HepG2 (cell line): Measurements from ENCODE around the gene SLC35B2. TPM values are rescaled to one million over a fixed set of nuclear protein-coding genes. Genes with fewer than 3 reads are reported as not detected.

Experiments
- CBX2 ChIP-seq, 2 experiments: fragments of 200-600 bp in 1 of 2; sonication (generic); formaldehyde crosslinking in 1 of 2; IDR thresholded peaks; 2 replicates each; pipeline versions ENCODE4 v1.7.0 to v1.8.1; 2018 to 2022; ENCODE audit warnings: low read depth in 2 of 2, low read length in 1 of 2, mild to moderate bottlenecking in 1 of 2, missing genetic modification reagents in 1 of 2
- CSRNP1 ChIP-seq: sonication (generic); formaldehyde crosslinking; IDR thresholded peaks from 2 replicates; pipeline ENCODE4 v1.8.1; 2023; ENCODE audit warnings: mild to moderate bottlenecking, missing genetic modification reagents
- DPF2 ChIP-seq: sonication (generic); formaldehyde crosslinking; IDR thresholded peaks from 2 replicates; pipeline ENCODE4 v1.4.0; 2020; ENCODE audit warnings: mild to moderate bottlenecking, low read depth, missing genetic modification reagents, borderline replicate concordance
- FOXP1 ChIP-seq, 2 experiments: fragments of 450-650 bp in 1 of 2; IDR thresholded peaks; 2 replicates each; pipeline ENCODE4 v1.6.1; 2017 to 2018; ENCODE audit warnings: antibody characterized with exemption in 1 of 2
- GRHL1 ChIP-seq: sonication (generic); formaldehyde crosslinking; conservative IDR thresholded peaks from 2 replicates; pipeline ENCODE4 v1.8.0; 2022; ENCODE audit warnings: missing genetic modification reagents
- HMG20A ChIP-seq: IDR thresholded peaks from 2 replicates; pipeline ENCODE4 v1.6.1; 2016; ENCODE audit warnings: borderline replicate concordance
- KDM6A ChIP-seq: IDR thresholded peaks from 2 replicates; pipeline ENCODE4 v1.6.1; 2016; ENCODE audit warnings: low read depth
- MAX ChIP-seq: IDR thresholded peaks from 2 replicates; pipeline ENCODE4 v1.6.1; 2012; ENCODE audit warnings: inconsistent platforms
- MIXL1 ChIP-seq: IDR thresholded peaks from 2 replicates; pipeline ENCODE4 v1.6.1; 2016
- MTF1 ChIP-seq: sonication (generic); formaldehyde crosslinking; IDR thresholded peaks from 2 replicates; pipeline ENCODE4 v1.5.0; 2020; ENCODE audit warnings: missing genetic modification reagents
- ZHX2 ChIP-seq, 2 experiments: sonication (generic) in 1 of 2; formaldehyde crosslinking in 1 of 2; IDR thresholded peaks; 2 replicates each; pipeline versions ENCODE4 v1.6.1 to v1.9.0; 2014 to 2022; ENCODE audit warnings: antibody characterized with exemption in 1 of 2, borderline replicate concordance in 1 of 2, inconsistent platforms in 1 of 2, low read depth in 1 of 2, missing genetic modification reagents in 1 of 2
- ZNF224 ChIP-seq: sonication (generic); formaldehyde crosslinking; IDR thresholded peaks from 2 replicates; pipeline ENCODE4 v1.5.0; 2020; ENCODE audit warnings: mild to moderate bottlenecking, missing genetic modification reagents
- ZNF546 ChIP-seq: sonication (generic); formaldehyde crosslinking; conservative IDR thresholded peaks from 2 replicates; pipeline ENCODE4 v1.8.1; 2023; ENCODE audit warnings: mild to moderate bottlenecking, missing genetic modification reagents
- ZNF557 ChIP-seq: sonication (generic); formaldehyde crosslinking; IDR thresholded peaks from 2 replicates; pipeline ENCODE4 v1.4.0; 2020; ENCODE audit warnings: missing genetic modification reagents
- ZNF563 ChIP-seq: sonication (generic); formaldehyde crosslinking; IDR thresholded peaks from 2 replicates; pipeline ENCODE4 v1.8.0; 2022; ENCODE audit warnings: mild to moderate bottlenecking, moderate library complexity, missing genetic modification reagents
- ZNF607 ChIP-seq: sonication (generic); formaldehyde crosslinking; IDR thresholded peaks from 2 replicates; pipeline ENCODE4 v1.5.1; 2020; ENCODE audit warnings: missing genetic modification reagents, mild to moderate bottlenecking, borderline replicate concordance
- ZSCAN31 ChIP-seq: sonication (generic); formaldehyde crosslinking; IDR thresholded peaks from 2 replicates; pipeline ENCODE4 v1.5.0; 2020; ENCODE audit warnings: low read depth, mild to moderate bottlenecking, missing genetic modification reagents
- polyA plus RNA-seq, 8 experiments: library from polyadenylated mRNA; depleted of rRNA in 3 of 8; stranded (reverse) in 7 of 8; unstranded in 1 of 8; fragments of >200 nt; fragmentation: Illumina TruSeq in 4 of 8; extraction: Trizol in 4 of 8; gene quantifications; 2 replicates each; pipeline versions ENCODE4 v1.2.1 to v1.2.3, GENCODE V29; 2011 to 2016; ENCODE audit warnings: low read depth in 4 of 8, missing spikeins in 1 of 8, mixed read lengths in 1 of 8; ENCODE audit not compliant: insufficient read depth in 1 of 8
- total RNA-seq, 5 experiments: library from RNA; depleted of rRNA; stranded (reverse); fragments of >200 nt; fragmentation: Illumina TruSeq; extraction: Trizol; gene quantifications; 2 replicates each; pipeline ENCODE4 v1.2.3, GENCODE V29; 2016; ENCODE audit warnings: low read depth in 1 of 5

SLC35B2 gene
- total and polyA plus RNA-seq, 2 of the 13 experiments (the other 11 are each of a cell fraction or from before 2014, with no cell fraction given), result 61.1 to 148 TPM

- TF ChIP-seq ZNF607 (CRISPR knock-in tag) (no peak), MAX (no peak), ZHX2 (IDR thresholded peaks at IDR 0.05; ENCODE audit: low read depth) (no peak), ZHX2 (CRISPR knock-in tag; IDR thresholded peaks at IDR 0.05; ENCODE audit: borderline replicate concordance) (no peak), FOXP1 (IDR thresholded peaks at IDR 0.05) (no peak), FOXP1 (CRISPR knock-in tag; IDR thresholded peaks at IDR 0.05) (no peak), ZNF557 (no peak), ZNF546 (CRISPR knock-in tag) (peak; percentile 16; the same call in 1 of the 2 replicates), GRHL1 (CRISPR knock-in tag) (no peak), HMG20A (CRISPR knock-in tag) (0 out of 2 replicates have a peak, but pooled peaks have one; percentile 8), CSRNP1 (CRISPR knock-in tag) (no peak), MTF1 (CRISPR knock-in tag) (no peak), ZNF563 (no peak), ZSCAN31 (CRISPR knock-in tag) (no peak), ZNF224 (CRISPR knock-in tag) (0 out of 2 replicates have a peak, but pooled peaks have one; percentile 54), MIXL1 (CRISPR knock-in tag) (no peak), CBX2 (IDR thresholded peaks at IDR 0.05; ENCODE audit: low read depth, low read length) (no peak), CBX2 (CRISPR knock-in tag; IDR thresholded peaks at IDR 0.05; ENCODE audit: low read depth) (no peak), DPF2 (CRISPR knock-in tag) (0 out of 2 replicates have a peak, but pooled peaks have one; percentile 11), KDM6A (CRISPR knock-in tag) (0 out of 2 replicates have a peak, but pooled peaks have one; percentile 8)
Measured at GRCh38 chr6:44224029-44224964, 33.0 kb downstream of the SLC35B2 start (continued).
